GM21526 (cell line): ENCODE measurements around the gene CACNA1C.
"Not testable (repeated sequence)": the region's sequence is repeated elsewhere in the genome, so short reads cannot be mapped to it uniquely, and the experiment has no call there.

ENCODE experiments used
- ATAC-seq: cut with Tn5 transposase; IDR thresholded peaks from one replicate; pipeline ENCODE4 v1.9.1; 2021; ENCODE audit warnings: moderate library complexity; ENCODE audit not compliant: unreplicated experiment, low FRiP score

Gene CACNA1C

DNA sequence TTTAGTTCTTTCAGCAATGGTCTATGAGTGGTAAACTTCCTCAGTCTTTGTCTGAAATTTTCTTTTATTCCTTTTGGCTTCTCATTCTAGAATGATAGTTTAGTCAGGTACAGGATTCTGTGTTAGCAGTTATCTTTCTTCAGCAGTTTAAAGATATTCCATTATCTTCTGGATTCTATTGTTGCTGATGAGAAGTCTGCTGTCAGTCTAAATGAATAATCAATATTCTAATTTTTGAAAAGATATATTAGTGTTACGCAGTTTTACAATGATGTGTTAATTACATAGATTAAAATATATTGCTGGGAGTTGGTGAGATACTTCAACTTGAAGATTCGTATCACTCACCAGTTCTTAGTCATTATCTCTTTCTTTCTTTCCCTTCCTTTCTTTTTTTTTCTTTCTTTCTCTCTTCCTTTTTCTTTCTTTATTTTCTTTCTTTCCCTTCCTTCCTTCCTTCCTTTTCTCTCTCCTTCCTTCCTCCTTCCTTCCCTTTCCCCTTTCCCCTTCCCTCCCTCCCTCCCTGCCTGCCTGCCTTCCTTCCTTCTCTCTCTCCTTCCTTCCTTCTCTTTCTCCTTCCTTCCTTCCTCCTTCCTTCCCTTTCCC, 17.8 kb downstream of the CACNA1C start:
- ATAC-seq: no peak

DNA sequence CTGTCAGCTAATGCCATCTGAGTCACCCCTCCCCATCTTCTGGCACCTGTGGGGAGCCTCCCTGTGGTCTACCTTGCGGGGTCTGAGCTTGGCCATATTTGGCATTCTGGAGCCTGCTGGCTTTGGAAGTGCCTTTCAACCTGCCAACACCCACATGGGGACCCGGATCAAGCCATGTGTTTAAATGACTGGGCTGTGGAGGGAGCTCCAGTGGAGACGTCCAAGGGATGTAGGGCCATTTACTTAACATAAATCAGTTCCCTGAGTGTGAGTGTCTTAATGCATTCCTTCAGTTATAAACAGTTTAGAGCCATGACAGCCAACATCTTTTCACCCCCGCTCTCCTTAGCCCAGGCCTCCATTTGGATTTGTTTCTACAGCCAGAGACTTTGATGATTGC, 22.0 kb downstream of the CACNA1C start:
- ATAC-seq: no peak

DNA sequence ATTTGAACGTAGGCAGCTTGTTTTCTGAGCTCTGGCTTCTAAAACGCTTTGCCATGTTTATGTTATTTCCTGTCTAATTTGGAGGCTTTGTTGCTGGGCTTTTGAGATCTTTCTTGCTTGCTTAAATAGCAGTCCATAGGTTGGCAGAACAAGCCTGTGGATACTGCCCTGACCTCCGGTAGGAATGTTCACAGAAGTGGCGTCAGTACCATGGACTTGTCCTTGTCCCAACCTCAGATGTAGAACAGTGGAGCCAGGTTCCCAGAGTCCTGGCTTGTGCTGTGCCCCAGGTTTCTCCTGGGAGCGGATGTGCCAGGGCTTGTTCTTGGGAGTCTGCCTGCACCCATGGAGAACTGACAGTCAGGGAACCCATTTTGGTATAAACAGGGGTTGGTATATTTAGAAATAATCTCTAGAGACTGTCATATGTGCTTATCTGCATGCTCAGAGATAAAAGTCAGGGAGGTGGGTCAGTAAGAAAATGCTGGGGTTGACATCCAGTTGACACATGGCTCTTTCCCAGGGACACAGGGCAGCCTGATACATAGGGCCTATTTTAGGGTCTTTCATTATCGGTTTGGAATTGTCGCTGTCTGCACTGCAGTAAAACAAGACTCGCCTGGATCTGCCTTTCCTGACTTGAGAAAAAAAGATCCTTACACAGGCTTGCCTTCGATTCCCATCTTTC, 22.9 kb downstream of the CACNA1C start:
- no peak for ATAC-seq

DNA sequence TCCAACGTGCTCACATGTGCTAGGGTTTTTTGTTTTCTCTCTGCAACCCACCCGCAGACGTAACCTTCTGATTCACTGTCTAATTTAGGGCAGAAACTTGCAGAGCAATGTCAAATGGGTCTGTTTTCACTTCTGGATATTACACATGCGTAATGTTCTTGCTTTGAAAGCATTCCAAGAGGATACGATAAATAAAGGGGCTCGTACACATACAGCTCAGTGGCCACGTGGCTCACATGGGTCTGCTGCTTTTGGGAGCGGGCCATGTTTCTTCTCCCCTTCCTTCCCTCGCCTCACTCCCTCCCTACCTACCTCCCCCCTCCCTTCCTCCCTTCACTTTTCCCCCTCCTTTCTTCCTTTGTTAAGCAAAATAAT, 23.4 kb downstream of the CACNA1C start:
- no peak for ATAC-seq

DNA sequence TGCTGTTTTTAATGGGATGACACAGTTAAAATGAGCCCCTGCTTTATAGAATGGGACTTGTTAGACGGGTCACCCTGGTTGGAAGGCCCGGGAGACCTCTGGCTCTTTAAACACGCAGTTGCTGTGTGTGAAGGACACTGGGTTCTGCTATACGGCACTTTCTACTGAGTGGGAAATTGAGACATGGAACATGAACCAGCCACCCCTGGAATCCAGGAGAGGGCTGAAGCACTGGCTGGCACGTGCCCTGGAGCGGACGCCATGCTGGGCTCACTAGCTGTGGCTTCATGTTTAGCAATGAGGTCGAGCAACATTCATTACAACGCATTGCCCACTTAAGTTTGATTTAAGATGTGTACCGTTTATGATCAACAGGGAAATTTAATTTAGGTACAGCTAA, 23.9 kb downstream of the CACNA1C start:
- ATAC-seq: no peak

DNA sequence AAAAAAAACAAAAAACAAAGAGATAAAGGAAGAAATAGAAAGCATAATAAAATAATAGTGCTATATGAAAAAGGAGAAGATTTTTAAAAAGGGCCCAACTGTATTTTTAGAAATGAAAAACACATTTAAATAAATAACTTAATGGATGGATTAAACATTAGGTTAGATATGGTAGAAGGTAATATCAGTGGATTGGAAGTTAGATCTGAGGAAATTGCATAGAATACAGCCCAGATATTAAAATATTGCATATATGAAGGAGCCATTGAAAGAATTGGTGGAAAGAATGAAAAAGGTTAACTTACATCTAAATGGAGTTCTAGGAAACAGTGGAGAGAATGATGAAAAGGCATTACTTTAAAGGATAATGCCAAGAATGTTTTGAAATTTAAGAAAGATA, 27.8 kb downstream of the CACNA1C start:
- no peak for ATAC-seq

DNA sequence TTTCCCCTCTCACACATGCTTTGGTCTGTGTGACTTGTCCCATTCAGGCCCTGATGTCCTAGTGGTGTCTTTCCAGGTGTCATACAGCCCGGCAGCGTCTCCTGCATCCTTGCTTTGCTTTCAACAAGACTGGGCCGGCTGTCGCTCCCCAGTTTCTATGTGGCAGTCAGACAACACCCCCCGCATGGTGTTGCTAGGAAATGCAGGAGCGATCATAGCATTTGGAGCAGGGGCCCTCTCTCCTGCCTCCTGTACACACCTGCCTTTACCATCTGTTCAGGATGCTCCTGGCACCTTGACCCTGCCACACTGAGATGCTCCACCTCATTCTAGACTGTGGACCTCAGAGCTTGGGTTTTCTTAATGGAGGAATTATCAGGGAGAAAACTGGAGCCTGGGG, 29.5 kb downstream of the CACNA1C start:
- ATAC-seq: no peak

DNA sequence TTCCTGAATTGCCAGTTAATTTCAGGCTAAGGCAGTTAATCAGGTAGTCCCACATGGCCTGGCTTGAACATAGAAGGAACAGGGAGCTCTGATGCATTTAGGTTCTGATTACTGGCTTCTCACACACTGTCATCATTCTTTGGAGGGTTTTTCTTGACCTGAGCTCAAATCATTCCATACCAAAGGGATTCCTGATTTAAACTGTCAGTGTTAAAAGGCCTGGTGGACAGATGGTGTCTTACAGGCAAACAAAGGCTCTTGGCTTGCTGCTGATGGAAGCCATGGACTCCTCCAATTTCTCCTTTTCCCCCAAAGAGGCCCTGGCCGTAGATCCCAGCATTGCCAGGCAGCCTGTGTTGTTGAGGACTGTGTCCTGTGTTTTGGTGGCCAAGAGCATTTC, 30.2 kb downstream of the CACNA1C start:
- no peak for ATAC-seq

DNA sequence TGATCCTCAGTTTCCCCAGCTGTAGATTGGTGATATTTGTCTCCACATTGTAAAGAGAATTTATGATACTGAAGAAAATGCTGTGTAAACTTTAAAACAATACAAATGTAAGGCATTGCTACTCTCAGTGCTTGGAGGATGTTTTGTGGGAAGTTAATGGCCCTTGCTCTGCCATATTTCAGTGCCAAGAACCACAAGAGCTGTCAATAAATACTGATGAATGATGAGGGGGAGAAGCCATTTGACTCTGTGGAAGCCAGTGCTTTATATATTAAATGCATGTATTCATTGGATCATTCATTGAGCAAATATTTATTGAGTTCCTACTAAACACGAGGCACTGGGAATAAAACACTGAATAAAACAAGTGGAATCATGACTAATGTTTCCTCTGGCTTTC, 30.8 kb downstream of the CACNA1C start:
- no peak for ATAC-seq

DNA sequence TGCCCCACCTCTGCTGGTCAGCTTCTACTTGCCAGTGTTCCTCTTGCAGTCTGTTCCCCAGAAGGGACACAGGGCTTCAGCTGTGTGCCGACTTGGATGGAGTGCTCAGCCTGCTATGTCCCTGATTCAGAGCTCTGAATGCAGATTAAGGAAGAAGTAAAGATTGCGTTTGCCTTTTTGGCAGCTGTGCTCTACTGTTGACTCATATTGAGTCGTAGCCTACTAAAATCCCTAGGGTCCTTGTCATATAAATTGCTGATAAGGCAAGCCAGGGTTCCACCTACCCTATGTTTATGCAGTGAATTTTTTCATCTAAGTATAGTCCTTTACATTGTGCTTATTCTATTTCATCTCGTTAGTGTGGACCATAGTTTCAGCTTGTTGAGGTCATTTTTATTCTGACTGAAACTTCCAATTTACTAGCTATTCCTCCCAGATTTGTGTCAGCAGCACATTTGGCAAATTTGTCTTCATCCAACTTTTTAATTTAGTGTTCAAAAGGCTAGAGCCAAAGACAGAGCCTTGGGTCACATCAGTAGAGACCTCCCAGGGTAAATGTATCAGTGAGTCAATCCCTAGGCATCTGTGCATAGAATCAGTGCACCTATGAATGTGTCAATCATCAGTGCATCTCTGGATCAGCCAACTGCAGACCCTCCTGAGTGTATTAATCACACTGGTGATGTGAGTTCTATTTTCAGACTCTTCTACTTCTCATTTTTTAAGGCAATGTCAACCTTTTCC, 31.9 kb downstream of the CACNA1C start:
- ATAC-seq: no peak

DNA sequence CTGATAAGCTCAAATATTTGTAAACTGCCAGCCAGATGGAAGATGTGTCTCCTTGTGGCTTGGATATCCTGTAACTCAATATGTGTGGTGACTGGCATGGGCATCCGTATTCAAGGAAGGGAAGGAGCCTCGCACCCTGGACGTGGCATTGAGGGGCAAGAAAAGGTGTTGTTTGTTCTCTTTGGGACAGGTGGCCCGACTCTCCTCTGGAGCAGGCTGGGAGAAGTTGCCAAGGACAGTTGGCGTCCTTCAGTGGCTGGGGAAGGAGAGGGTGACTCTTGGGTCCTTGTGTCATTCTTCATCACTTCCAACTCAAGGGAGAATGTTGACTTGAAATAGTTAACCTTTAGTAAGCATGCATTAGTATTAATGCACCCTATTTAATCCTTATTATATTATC, 39.6 kb downstream of the CACNA1C start:
- no peak for ATAC-seq

DNA sequence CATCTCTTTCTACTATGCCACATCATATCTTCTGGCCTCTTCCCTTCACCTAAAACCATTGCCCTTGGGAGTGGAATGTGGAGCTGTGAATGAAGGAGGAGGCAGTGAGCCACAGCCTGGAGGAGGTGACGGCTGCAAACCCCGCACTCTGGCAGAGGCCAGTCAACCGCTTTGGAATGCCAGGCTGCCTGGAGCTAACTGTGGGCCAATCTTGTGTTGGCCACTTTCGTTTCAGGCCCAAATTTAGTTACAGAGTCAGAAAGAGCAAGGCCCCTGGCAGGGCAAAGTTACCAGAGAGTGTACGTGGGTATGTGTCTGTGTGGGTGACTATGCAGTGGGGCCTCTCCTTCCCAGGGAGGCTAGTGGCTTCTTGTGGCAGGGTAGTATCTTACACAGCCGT, 40.1 kb downstream of the CACNA1C start:
- no peak for ATAC-seq

DNA sequence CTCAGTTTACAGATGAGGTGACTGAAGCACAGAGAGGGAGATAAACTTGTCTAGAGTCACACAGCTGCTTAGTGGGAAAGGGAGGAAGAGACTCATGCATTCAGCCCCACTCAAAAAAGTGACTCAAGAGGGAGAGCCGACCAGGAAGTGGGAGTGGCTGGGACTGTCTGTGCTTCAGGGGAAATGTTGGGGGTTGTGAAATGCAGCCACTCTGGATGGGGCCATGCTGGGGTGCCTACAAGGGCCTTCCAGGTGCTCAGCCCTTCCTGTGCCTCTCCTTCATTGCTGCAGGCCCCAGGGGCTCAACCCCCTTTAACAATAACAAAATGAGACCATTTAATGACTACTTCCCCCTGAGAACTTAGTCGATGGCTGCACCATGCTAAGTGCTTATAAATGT, 41.8 kb downstream of the CACNA1C start:
- no peak for ATAC-seq

DNA sequence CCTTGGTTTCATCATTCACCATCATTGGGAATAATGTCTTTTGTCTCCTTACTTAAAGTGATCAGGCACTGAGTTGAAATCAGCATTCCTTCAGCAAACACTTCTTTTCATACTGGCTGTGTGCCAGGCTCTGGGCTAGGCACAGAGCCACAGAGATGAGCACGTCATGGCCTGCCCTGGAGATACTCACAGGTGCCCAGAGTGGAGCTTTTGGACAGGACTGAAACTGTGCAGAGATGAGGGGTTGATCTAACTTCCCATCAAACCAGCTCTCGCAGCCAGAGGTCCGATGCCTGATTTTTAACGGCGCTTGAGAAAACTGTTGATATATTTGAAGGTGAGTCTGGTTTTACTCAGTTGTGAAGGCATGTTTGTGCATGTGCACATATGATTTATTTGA, 43.1 kb downstream of the CACNA1C start:
- no peak for ATAC-seq

DNA sequence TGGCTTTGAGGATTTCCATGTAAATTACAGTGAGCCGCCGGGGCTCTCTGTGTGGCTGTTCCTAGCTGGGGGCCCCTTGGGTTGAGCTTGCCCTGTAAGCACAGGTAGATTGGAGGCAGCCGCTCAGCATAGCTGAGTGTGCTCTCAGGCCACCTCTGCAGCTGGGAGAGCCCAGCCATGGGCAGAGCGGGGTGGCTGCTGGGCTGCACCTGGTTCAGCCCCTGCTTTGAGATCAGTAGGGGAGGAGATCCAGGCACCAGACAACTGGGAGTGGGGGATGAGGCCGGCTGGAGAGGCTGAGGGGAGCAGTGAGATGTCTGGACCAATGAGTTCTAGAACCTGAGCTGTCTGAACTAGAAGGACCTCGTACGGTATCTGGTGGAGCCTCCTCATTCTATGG, 44.8 kb downstream of the CACNA1C start:
- no peak for ATAC-seq

DNA sequence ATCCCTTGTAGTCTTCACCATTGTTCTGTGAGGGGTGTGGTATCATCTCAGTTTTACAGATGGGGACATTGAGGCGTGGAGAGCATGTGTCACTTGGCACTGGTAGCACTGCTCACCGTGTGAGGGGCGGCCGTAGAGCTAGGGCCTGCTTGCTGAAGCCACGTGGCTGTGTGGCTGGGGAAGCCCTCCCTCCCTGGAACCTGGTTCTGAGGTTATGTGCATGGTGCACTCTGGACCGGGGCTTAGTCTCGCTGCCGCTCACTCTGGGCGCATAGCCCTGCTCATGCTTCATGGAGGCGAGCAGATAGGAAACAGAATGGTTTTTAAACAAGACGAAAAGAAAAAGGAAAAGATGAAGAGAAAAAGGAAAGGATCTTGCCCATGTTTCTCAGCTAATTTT, 46.1 kb downstream of the CACNA1C start:
- ATAC-seq: no peak

DNA sequence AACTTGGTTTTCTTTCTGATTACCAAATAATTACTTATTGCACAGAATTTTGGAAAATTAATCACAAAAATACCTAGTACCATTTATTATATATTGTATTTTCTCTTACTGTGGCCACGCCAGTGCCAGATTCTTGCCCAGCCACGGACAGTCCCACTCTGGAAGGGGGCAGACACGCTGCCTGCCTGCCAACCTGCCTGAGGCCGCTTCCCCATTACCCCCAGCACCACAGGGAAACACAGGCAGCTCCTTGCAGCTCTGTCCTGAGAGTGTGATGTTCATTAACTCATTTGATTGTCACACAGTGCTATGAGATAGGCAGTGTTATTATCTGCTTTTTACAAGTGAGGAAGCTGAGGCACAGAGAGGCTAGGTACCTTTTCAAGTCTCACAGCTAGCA, 46.8 kb downstream of the CACNA1C start:
- ATAC-seq: no peak

DNA sequence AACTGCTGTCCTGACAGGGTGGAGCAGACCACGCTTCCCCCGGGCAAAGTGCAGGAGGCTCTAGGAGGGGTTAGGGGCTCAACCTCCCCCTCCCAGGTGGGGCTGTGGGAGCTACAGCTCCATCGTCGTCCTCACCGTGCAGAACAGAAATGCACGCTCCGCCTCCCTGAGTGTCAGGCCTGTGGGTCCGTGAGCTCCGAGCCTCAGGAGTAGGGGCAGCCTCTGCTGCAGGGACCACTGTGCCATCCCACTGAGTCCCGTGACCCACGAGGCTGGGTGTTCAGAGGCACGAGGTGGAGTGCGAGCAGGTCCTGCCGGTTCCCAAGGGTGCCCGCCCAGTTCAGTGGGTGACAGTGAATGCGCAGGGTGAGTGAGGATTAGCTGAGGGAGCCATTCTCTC, 48.6 kb downstream of the CACNA1C start:
- no peak for ATAC-seq

DNA sequence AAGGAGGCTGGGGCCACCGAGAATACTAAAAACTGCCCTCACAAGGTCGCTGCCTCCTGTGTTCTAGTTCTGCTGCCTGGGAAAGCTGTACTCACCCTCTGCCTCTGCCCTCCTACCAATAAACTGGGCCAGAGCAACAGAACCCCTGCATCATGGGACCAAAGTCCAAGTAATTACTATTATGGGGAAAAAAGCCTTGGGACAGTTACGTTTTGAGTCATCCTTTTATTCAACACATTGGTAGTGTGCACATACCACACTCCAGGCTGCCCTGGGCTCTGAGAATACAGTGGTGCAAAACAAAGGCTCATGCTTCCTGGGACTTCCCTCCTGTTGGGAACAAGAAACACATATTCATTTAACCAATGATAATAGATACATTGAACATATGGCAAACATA, 49.0 kb downstream of the CACNA1C start:
- ATAC-seq: no peak

DNA sequence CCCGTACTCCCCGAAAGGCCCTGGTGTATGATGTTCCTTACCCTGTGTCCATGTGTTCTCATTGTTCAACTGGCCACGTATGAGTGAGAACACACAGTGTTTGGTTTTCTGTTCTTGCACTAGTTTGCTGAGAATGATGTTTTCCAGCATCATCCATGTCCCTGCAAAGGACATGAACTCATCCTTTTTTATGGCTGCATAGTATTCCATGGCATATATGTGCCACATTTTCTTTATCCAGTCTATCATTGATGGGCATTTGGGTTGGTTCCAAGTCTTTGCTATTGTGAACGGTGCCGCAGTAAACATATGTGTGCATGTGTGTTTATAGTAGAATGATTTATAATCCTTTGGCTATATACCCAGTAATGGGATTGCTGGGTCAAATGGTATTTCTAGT, 49.9 kb downstream of the CACNA1C start:
- ATAC-seq: not testable (repeated sequence)

DNA sequence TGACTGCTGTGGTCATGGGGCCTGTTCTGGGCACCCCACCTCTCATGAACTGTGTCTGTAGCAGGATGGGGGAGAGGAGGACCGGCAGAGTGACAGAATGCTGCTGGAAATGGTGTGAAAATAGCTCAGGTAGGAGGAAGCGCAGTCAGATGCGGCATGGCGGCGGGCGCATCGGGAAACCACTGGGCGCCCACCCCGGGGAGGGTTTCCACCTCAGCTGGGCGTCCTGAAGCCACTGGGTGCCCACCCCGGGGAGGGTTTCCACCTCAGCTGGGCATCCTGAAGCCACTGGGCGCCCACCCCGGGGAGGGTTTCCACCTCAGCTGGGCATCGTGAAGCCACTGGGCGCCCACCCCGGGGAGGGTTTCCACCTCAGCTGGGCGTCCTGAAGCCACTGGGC, 52.6 kb downstream of the CACNA1C start:
- not testable (repeated sequence) for ATAC-seq

DNA sequence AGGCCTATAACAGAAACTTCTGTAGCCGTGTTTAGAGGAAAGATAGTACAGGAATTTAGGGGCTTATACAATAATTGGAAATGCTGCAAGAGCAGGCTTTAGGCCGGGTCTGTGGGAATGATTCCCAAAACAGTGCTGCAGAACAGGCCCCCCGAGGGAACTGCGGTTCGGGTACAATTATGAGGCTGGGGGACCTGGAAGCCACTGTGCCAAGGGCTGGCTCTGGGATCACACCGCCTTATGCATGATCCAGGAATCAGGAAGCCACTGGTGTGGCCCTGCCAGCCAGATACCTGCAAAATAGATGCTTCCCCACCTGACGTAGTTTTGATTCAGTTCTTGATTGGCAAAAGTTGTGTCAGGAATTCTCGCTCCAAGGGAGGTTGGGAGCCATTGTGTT, 55.4 kb downstream of the CACNA1C start:
- ATAC-seq: no peak
